DMS 273 (cell line): ENCODE results near the gene CCNF.
A peak's percentile ranks its signal among the peaks of the same experiment; 100 is the strongest.
"Not testable (repeated sequence)": the region's sequence is repeated elsewhere in the genome, so short reads cannot be mapped to it uniquely, and the experiment has no call there.

Experiments used
- DNase-seq: peaks from one replicate; lab custom pipeline; 2025; ENCODE audit not compliant: unreplicated experiment; lab: John Stamatoyannopoulos, UW

CCNF gene, protein sequence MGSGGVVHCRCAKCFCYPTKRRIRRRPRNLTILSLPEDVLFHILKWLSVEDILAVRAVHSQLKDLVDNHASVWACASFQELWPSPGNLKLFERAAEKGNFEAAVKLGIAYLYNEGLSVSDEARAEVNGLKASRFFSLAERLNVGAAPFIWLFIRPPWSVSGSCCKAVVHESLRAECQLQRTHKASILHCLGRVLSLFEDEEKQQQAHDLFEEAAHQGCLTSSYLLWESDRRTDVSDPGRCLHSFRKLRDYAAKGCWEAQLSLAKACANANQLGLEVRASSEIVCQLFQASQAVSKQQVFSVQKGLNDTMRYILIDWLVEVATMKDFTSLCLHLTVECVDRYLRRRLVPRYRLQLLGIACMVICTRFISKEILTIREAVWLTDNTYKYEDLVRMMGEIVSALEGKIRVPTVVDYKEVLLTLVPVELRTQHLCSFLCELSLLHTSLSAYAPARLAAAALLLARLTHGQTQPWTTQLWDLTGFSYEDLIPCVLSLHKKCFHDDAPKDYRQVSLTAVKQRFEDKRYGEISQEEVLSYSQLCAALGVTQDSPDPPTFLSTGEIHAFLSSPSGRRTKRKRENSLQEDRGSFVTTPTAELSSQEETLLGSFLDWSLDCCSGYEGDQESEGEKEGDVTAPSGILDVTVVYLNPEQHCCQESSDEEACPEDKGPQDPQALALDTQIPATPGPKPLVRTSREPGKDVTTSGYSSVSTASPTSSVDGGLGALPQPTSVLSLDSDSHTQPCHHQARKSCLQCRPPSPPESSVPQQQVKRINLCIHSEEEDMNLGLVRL

GRCh38 chr16:2429034-2429770 is at the start of gene CCNF:
CCNF (plus strand) TSS chr16:2429447; CDS start chr16:2429482, 35 bp downstream.
- DNase-seq, result peak; percentile 99

- DNase-seq, result no peak
Measured at GRCh38 chr16:2383501-2383900, 45.7 kb upstream of the CCNF start.

DNA sequence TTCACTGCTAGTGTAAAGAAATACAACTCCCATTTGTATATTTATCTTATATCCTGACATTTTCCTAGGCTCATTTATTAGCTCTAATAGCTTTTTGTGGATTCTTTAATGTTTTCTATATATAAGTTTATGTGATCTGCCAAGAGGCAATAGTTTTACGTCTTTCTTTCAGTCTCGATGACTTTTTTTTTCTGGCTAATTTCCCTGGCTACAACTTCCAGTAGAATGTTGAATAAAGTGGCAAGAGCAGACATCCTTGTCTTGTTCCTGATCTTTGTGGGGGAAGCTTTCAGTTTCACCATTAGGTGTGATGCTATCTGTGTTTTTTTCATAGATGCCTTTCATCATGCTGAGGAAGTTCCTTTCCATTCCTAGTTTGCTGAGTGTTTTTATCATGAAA is 44.8 kb upstream of the CCNF start:
- DNase-seq, result no peak

DNA sequence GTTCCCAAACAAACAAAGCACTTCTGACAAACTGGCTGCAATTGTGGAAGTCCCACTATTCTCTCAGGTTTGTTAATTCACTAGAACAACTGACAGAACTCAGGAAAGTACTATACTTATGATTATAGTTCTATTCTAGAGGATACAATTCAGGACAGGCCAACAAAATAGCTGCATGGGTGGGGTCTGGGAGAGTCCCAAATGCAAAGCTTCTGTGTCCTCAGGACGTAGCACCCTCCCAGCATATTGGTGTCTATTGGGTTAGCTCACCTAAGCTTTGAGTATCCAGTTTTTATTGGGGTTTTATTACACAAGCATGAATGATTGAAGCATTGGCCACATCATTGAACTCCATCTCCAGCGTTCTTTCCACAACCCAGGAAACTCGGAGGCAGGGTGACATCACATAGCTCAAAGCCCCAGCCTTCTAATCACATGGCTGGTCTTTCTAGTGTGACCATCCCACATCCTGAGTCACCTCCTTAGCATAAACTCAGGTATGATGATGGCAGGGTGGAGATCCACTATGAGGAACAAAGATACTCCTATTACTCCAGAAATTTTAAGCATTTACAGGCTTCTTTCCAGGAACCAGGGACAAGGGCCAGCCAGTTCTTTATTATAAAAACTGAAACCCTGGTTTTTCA is 43.9 kb upstream of the CCNF start:
- no peak for DNase-seq

DNA sequence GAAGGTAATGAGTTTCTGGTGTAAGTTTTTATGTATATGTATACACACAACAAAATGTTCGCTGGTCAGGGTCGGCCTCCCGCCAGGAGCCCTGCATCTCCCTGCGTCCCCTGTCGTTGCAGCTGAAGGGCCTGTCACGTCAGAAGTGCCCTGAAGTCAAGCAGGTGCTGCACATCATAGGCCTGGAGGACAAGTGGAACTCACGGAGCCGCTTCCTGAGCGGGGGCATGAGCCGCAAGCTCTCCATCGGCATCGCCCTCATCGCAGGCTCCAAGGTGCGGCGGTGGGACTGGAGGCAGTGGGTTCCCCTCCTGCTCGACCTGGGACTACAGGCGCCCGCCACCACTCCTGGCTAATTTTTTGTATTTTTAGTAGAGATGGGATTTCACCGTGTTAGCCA is 43.3 kb upstream of the CCNF start:
- DNase-seq, result not testable (repeated sequence)

GRCh38 chr16:2386990-2387389 is 42.3 kb upstream of the CCNF start:
- peak; percentile 18 for DNase-seq

- no peak for DNase-seq
Measured at GRCh38 chr16:2388139-2388874, 40.9 kb upstream of the CCNF start.

DNA sequence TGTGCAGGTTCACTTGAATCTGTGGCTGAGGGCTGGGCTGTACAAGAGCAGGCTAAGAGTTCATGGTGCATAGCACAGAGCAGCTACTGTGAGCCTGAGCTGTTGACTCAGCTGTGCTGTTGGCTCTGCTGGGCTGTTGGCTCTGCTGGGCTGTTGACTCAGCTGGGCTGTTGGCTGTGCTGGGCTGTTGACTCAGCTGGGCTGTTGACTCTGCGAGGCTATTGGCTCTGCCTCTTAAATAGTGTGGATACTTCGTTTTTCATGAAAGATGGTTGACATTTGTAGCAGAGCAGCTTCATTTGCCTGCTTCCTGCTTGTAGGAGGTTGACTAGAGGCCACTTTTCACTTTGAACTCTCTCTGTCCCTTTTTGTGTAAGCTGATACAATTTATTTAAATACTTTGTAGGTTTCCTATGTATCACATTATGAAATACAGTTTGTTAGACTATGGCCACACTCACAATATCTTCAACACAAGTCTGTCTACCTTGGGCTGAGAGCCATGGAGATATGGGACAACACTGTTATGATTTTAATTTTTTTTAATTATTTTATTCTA is 40.3 kb upstream of the CCNF start:
- DNase-seq, result no peak

GRCh38 chr16:2392025-2392424 is 37.2 kb upstream of the CCNF start:
- DNase-seq, result no peak

DNA sequence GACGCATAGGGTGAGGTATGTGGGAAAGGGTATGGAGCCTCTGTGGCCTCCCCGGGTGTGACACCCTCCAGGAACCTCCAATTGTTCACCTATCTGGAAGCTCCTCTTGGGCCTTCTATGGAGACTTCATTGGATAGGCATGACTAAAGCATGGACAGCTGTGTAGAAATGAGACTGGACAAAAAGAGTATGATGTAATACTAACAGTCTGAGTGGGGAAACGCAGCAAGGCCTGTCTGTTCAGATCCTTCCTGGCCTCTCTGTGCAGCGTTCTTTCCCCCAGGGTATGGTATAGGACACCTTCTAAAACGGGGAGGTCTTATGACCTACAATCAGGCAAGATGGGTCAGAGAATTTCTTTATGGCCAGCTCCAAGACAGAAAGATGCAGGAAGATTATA is 30.7 kb upstream of the CCNF start:
- no peak for DNase-seq

DNA sequence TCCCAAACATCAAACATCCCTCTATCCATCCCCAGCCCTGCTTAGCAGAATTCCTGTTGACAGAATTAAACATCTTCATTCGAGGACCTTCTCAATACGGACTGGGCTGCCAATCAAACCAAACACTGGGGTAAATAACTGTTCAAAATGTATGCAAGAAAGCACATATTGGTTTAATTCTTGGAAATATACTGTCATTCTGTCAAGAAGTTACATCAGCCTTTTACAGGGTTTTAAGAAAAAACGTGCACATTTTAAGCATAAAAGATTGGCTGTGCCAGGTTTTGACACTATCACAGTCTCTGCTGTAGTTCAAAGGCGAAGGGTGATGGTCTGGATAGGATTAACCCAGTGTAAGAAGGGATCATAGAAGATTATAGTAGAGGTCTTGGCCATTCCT is 25.1 kb upstream of the CCNF start:
- DNase-seq, result no peak

GRCh38 chr16:2415085-2415484 is 14.2 kb upstream of the CCNF start:
- no peak for DNase-seq

DNA sequence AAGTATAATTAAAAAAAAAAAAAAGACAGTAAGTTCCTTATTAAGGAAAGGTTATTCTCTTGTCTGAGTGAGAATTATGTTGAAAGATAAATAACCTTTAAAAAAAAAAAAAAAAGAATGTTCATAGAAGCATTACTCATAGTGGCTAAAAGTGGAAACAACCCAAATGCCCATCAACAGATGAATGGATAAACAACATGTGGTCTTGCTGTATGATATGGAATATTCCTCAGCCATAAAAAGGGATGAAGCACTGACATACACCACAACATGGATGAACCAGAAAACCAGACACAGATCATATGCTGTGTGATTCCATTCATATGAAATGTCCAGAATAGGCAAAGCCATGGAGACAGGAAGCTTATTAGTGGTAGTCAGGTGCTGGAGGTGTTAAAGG is 9.2 kb upstream of the CCNF start:
- no peak for DNase-seq

DNA sequence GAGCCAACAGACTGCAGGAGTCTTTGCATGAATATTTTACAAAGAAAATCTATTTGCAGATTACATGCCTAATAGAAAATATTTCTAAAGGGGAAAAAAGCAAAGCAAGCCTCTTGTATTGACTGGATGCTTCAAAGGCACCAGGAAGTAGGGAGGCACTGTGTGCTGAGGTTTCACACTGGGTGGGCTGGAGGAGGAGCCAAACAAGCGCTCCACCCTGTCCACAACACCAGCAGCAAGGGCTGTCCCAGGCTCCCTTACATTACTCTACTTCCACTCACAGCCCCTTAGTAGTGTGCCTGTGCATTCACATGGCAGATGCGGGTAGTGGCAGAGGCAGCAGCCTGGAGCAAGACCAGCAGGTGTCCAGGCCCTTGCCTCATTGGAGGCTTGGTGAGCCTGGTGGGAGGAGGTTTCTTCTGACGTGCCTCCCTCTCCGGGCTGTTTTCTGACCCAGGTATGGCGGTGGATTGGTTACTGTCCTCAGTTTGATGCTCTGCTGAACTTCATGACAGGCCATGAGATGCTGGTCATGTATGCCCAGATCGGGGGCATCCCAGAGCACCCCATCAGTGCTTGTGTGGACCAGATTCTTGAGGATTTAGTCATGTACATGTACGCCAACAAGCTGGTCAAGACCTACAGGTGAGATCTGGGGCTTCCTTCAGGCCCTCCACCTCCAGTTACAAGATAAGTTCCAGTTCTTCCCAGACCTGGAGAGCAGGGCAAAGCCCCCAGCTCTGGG is 7.0 kb upstream of the CCNF start:
- DNase-seq, result peak; percentile 38

GRCh38 chr16:2424061-2425007 is 4.9 kb upstream of the CCNF start:
- no peak for DNase-seq

DNA sequence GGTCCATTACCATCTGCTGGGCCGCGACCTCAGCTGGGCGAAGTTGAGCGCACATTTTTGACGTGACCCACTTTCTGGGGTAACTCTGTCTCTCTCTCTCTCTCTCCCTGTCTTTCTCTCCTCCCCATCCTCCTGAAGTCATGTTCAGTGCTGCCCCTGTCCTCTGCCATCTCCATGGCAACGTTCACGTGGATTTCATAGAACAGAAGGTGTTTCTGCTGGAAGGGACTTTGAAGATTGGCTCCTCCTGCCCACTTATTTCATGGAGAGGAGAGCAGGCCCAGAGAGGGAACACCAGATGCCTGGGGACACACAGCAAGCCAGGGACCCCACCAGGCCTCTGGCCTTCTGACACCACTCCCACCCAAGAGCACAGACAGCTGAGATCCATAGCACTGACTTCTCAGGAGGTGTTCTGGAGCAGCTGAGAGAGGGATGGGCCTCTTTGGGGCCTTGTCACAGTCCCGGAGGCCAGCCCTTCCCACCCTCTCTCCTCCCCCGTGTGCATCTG is 4.2 kb upstream of the CCNF start:
- DNase-seq, result peak; percentile 73

DNA sequence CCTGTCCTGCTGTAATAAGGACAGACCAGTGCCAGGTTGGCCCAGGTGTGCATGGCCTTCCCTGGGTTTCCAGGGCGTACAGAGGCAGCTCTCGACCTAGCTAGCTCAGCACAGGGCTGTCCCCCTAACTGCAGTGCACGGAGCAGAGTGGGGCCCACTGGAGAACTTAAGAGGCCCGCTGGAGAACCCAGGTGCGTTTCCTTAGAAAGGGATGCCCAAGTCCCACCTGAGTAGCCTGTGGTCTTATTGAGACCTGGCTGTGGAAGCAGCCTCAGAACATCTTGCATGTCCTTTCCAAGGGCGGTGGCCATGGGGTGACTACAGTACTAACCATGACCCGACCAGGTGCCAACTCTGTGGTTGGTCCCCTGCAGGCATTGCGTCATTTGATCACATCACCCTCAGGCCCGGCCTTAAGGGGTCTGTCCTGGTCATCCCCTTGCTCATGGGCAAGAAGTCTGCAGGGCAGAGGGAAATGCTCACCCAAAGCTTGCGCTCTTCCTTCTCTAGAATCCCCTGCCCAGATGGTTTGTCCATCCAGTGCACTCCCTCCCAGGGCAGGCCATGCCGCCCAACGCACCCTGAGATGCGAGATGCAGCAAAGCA is 3.3 kb upstream of the CCNF start:
- no peak for DNase-seq

DNA sequence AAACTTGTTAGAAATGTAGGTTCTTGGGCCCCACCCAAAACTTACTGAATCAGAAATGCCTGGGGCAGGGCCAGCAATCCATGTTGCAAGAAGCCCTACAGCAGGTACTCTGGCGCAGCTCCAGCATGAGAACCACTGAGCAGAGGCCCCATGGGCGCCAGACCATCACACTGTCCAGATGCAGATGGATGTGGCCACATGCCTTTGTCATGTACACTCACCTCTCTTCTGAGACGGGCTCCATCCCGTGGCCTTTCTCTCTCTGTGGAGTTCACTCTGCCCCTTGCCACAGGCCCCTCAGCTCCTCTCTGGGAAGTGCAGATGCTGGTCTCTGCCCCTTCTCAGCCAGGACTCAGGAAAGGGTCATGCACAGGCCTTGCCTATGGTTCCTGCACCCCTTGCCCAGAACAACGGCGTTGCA is 2.3 kb upstream of the CCNF start:
- DNase-seq, result no peak
